HG02763 (cell line): ENCODE measurements around the gene USP6NL.

Source experiments
- ATAC-seq: cut with Tn5 transposase; IDR thresholded peaks from one replicate; pipeline ENCODE4 v1.9.1; 2021; ENCODE audit warnings: mild to moderate bottlenecking, moderate library complexity; ENCODE audit not compliant: unreplicated experiment

USP6NL gene

GRCh38 chr10:11594589-11595394 is 16.7 kb downstream of the USP6NL start:
- ATAC-seq = no peak

GRCh38 chr10:11593612-11594011 is 17.8 kb downstream of the USP6NL start:
- ATAC-seq = no peak

GRCh38 chr10:11589738-11590137 is 21.7 kb downstream of the USP6NL start:
- ATAC-seq = no peak

DNA sequence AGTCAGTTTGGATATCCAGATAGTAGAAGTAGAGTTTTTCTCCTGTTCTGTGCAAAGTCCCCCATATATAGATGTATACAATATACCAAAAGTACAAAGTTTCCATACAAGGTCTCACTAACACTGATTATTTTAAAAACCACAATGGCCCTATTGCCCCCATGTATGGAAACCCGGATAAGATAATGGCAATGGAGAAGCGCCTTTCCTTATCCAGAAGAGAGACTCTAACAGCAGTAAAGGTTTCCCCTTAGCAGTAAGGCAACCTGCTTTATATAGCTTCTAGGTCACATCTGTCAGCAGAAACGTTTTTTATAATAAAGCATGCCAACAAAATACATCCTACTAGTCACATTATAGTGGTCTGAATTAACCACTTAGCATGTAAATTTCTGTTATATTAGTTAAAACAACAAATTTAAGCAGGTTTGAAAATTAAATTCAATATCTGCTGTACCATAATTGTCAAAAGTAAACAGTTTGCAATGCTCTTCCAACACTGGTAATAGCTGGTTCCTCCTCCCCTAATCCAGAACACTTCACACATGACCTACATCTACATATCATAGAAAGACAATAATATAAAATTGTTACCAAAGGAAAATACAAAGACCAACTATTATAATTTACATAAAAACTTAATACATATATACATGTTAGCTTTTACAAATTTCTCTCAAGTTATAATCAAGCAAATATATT is 22.4 kb downstream of the USP6NL start:
- ATAC-seq = no peak

DNA sequence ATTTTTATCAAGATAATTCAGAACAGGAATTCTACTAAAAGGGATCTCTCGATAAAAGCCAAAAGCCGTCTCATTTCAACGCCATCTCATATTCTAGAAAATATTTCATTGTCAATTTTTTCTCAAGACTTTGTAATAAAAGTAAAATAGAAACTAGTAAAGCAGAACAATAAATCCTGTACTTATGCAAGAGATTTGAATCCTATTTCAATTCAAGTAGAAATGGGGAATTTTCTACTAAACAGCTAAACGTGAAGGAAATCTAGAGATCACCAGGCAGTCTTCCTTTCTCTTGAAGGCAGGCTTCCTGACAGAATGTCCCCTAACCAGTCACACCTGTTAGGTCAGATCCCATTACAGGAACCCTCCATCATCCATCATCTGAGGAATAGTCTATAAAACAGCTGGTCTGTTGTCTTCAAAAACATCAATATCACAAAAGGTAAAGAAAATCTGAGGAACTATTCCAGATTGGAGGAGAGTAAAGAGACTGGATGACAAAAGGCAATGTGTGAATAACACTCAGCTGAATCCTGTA is 23.7 kb downstream of the USP6NL start:
- ATAC-seq = no peak

- no peak for ATAC-seq
These were observed 25.3 kb downstream of the USP6NL start for GRCh38 chr10:11586170-11586569.

- no peak for ATAC-seq
These were observed 30.2 kb downstream of the USP6NL start for GRCh38 chr10:11581213-11581612.

GRCh38 chr10:11579885-11580284 is 31.6 kb downstream of the USP6NL start:
- no peak for ATAC-seq

- peak; percentile 61 for ATAC-seq
These were observed 32.6 kb downstream of the USP6NL start for GRCh38 chr10:11578802-11579255.

- ATAC-seq = no peak
These were observed 35.2 kb downstream of the USP6NL start for GRCh38 chr10:11576092-11576809.

DNA sequence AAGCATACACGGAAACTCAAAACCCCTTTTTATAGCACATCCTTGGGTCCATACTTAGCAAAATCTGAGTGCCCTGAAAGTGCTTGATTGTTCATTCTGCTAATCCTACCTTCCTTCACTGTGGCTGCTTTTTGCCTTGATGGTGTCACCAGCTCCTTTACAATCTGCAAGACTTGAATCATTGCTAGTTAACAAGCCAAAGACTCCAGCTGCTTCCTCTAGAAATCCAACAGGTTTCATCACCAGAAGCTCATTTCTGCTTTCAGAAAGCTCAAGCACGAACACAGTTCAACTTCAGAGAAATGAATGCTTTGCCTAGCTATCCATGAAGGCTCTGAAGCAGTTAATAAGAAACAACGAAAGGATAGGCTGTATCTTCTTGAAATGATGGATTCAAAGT is 38.0 kb downstream of the USP6NL start:
- ATAC-seq = peak; percentile 45

DNA sequence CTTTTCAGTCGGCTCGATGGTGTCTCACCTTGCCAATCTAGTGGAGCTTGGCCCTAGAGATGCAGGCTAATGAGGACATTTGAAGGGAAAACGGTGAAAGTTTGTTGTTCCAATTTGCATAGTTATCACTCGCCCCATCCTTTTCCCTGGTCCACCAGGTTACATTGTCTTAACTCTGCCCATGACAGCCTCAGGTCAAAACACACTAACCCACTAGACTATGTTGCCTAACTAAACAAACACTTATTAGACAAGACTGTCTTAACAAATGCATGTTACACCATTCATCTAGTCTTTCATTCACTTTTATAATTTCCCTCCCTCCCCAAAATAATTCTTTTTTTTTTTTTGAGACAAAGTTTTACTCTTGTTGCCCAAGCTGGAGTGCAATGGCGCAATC is 40.7 kb downstream of the USP6NL start:
- no peak for ATAC-seq

DNA sequence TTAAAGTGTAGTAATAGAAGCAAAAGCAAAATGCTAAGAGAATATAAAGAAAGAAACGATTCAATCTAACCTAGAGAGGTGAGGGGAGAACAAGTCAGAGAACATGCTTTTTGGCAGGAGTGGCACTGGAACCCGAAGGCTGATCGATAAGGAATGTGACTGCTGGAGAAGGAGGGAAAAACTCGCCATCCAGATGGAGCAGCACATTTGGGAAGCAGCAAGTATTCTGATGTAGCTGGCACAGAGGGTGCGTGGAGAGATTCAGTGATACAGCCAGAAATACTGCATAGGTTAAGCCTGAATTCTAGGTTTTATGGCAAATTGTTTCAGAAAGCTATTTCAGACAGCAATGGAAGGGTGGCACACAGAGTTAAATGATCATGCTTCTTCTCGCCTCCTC is 42.0 kb downstream of the USP6NL start:
- ATAC-seq = no peak

DNA sequence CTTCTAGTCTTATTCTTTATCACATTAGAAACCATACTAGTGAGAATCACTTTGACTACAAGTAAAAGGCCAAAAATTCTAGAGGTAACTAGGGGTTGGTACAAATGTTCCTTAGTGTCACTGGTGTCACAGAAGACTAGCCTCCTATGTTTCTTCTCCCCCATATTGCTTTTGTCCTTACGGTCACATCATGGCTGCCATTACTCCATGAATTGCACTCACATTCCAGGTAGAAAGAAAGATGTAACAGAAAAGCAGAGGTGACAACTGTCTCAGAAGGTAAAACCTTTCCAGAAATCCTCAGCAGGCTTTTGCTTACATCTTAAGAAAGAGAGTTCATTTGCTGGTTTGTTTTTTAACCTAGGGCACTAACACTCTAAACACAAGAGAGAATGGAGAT is 42.9 kb downstream of the USP6NL start:
- no peak for ATAC-seq

GRCh38 chr10:11564741-11565140 is 46.7 kb downstream of the USP6NL start:
- no peak for ATAC-seq

DNA sequence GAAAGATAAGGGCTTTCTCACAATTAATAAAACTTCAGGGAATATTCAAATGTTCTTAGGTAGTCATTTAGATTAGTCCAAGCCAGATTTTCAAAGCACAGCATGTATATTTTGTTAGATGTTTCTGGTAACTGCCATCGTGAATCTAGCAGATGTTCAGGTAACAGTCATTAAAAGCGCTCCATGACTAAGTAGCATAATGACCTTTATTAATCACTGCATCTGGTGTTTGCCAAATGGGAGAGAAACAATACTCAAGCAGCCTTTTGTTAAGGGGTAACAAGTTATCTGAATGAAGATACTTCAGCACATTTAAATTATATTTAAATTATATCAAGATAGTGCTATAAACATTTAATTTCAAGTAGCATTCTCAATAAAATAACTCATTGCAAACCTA is 47.5 kb downstream of the USP6NL start:
- no peak for ATAC-seq

GRCh38 chr10:11562888-11563287 is 48.6 kb downstream of the USP6NL start:
- no peak for ATAC-seq

DNA sequence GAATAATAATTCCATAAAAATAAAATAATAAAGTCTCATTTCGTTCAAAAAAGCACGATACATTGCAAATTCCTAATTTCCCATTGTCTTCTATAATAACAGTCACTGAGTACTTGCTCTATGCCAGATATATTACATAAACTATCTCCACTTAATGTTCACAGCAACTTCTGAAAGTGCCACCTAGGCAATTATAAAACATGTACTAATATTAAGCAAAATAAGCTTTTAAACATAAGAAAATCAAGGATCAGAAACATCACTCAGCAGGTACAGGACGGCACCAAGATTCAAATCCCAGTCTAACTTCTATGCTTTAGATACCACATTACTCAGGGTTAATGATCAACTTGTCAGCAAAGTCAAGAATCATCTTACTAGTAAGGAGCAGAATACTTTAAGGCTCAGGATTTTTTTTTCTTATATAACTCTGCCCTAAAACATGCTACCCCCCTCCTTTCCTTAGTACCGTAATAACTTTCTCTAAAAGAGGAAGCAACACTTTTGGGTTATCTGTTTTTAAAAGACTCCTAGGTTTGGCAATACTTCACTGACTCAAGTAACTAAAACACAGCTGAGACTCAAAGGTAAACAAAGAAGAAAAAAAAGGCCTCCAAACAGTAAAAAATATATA is 51.3 kb downstream of the USP6NL start:
- ATAC-seq = peak; percentile 66

GRCh38 chr10:11557967-11558366 is 53.5 kb downstream of the USP6NL start:
- ATAC-seq = no peak

- no peak for ATAC-seq
These were observed 53.9 kb downstream of the USP6NL start for GRCh38 chr10:11557513-11557912.

DNA sequence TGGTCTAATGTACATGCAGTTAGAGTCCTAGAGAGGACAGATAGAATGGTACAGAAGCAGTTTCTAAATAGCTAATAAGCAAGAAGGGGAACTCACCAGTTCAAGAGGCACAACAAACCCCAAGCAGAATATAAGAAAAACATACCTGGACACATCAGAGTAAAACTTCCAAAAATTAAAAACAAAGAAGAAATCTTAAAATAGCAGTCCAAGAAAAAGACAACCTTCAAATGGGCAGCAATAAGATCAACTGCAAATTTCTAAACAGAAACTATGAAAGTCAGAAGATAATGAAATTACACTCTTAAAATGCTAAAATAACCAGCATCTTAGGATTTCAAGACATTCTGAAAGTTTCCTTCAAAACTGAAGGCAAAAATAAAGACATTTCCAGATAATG is 55.9 kb downstream of the USP6NL start:
- ATAC-seq = no peak
